ENCODE measurements around the gene CACNA1C.

CACNA1C gene

DNA sequence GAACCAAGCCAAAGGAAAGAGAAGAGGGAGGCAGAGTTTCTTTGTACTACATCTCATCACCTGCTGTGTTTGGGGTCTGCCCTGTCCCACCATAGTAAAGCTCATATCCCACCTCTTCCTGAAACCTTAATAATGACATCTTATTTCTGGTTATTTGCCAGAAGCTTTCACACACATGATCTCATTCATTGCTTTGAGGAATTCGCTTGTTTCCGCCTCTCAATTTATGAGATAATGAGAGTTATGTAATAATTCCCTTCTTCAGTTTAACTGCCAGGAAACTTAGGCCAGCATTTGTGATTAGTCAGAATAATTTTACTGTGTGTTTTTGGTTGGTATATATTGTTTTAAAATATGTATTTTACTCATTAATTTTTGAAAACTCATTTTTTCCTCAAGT is 205.2 kb downstream of the CACNA1C start:
- DNase-seq (ENCODE audit: low read depth), result no peak

DNA sequence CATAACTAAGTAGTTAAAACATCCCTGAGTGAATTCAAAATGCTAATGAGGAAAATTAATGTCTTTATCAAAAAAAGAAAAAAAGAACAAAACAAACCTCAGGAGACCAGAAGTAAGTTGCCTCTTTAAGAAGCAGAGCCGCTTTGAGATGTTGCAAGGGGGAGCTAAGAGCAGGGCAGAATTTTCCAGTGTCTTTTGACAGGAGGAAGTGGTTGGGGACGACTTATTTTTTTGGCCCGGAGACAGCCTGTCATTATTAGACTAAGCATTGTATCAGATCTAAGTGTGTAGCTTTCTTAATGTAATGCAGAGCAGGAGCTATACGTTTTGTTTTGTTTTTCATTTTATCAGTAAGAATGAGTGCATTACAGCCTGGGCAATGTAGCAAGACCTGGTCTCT is 206.6 kb downstream of the CACNA1C start:
- DNase-seq (ENCODE audit: low read depth), result no peak

DNA sequence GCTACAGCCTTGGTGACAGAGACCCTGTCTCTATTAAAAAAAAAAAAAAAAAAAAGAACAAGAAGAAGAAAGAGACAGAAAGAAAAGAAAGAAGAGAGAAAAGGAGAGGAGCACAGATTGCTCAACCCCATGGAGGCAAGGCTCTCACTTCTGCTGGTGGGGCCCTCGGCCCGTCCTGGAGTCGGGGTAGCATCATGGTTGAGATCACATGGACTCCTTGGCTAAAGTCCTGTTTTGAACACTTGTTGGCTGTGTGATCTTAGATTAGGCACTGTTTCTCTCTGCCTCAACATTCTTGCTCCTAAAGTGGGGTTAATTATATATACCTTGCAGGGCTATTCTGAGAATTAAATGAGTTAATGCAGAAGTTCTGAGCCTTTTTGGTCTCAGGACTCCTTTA is 207.7 kb downstream of the CACNA1C start:
- DNase-seq (ENCODE audit: low read depth), result no peak

DNA sequence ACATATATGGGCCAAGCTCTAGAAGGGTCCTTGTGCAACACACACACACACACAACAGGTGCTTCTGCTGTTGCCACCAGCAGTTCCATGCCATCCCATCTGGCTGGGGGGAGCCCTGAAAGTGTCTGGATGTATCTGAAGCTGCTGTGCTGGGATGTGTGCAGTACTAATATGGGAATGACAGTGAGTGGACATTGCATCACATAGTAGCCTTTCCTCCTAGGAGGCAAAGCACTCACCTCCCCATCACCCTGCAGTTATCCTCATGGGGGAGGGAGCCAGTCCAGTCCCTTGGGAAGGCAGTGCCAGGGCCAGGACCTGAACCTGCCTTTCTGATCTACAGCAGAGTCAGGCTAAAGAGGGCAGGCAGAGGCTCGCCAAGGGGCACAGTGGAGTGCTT is 208.9 kb downstream of the CACNA1C start:
- DNase-seq (ENCODE audit: low read depth), result no peak

DNA sequence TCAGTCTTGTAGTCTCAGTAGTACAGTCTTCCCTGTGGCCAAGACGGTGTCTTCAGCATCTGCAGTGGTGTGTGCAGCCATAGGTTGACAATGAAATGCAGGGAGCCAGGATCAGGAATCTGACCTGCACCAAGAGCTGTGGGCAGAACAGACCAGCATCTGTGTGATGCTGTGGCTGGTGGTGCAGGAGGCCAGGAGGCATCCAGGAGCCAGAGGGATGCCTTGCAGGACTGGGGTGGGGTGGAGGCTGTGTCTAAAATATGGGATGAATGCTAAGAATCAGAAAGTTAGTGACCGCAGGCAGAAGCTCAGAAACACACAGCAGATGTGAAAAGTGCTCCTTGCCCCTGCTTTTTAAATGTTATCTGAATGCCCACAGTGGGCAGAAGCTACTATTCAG is 209.7 kb downstream of the CACNA1C start:
- no peak for DNase-seq (ENCODE audit: low read depth)

DNA sequence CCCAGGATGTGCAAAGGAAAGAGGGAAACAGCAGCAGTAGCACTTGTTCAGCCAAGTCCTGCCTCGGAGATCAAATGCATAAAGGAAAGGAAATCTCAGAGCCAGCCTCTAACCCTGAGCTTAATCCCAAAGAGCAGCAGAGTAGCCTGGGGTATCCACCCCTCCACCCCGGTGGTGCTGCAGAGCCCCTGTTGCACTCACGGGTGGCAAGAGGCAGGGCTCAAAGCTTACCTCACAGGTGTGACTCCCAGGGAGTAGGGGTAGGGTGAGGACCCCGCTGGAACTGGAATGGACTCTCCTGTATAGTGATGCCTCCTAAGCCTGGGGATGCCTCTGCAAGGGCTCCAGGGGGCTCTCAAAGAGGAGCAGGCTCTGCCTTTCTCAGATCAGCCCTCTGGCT is 211.1 kb downstream of the CACNA1C start:
- no peak for DNase-seq (ENCODE audit: low read depth)

DNA sequence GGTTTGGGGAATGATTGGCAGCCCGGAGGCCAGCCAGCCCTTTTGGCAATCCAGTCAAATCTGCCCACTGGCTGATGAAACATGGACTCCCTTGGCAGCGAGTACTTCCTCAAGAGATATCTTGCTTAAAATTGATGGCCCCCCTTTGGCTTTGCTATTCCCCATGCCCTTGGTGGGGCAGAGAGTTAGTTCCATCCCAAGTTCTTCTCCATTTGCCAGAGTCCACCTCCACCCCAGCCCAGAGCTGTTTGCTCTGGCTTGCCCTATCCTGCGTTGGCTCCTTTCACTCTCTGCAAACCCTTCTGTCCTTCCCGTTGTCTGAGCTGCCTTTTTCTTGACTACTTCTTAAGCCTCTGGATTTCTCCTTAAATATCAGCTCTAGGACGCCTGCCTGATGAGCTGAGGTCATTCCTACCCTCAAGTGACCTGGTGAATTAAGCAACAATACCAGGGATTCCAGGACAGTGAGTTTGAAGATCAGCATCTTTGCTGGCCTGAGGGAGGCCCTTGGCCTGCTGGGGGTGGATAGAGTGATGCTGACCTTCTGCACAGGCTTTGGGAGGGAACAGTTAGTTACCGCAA is 212.0 kb downstream of the CACNA1C start:
- DNase-seq (ENCODE audit: low read depth), result no peak

DNA sequence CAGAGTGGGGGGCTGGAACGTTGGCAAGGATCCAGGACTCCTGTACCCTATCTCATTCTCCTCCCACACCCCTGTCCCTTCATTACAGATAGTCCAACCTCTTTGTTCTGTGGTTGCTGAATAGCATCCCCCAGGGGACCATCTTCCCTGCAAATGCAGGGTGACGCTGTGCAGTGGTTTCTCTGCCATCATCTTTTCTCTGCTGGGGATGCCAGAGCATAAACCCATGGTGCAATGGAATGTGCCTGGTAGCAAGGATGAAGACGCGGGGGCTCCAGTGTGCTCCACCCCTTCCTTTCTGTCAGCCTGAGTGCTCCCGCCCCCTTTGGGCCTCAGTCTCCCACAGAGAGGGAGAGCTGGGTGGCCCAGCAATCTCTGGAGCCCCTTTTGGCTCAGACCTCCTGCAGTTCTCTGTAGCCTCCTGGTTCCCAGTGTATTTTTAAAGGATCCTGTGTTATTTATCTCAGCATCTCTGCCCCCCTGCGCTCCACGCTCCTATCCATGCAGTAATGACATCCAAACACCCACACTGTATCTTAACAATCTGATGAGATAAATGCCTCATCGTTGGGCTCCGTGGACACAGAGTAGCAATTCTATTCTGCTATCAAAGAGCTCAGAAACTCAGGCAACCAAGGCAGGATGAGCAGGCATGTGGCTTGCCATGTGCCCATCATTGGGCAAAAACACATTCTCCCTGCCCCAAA is 212.8 kb downstream of the CACNA1C start:
- no peak for DNase-seq (ENCODE audit: low read depth)

DNA sequence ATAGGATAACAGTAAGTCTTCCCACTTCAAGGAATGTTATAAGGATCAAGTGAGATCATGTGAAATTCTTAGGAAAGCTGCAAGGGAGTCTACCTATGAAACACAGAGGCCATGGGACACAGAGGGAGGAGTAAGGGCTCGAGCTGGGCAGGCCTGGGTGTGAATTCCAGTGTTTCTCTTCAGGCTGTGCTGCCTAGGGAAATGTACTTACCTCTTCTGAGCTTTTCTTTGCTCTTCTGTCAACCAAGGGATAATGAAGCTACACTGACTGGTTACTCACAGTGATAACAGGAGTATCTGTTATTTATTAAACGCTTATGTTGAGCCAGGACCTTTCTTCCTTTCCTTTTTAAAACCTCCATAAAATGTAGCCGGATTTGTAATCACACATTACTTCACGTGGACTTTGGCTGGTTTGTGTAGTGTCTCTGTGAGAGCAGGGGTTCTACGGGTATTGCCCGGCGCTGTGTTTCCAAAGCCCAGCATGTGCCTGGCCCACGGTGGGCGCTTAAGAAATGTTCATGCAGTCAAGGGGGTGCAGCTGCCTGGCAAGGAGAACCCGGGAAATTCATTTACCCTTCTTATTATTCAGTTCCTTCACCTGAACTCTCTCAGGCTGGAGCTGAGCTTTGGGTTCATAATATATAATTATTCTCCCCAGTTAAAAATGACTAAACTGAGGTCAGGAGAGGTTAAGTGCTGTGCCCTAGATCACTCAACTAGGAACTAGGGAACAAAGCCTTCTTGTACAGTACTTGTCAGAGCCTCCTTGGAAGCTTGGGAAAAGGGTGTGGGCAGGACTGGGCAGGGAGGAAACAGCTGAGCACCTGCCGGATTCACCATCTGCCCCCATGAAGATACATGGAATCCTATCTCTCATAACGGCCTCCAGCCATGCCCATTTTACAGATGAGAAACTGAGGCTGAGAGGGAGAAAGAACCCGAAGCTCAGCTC is 214.2 kb downstream of the CACNA1C start:
- no peak for DNase-seq (ENCODE audit: low read depth)

DNA sequence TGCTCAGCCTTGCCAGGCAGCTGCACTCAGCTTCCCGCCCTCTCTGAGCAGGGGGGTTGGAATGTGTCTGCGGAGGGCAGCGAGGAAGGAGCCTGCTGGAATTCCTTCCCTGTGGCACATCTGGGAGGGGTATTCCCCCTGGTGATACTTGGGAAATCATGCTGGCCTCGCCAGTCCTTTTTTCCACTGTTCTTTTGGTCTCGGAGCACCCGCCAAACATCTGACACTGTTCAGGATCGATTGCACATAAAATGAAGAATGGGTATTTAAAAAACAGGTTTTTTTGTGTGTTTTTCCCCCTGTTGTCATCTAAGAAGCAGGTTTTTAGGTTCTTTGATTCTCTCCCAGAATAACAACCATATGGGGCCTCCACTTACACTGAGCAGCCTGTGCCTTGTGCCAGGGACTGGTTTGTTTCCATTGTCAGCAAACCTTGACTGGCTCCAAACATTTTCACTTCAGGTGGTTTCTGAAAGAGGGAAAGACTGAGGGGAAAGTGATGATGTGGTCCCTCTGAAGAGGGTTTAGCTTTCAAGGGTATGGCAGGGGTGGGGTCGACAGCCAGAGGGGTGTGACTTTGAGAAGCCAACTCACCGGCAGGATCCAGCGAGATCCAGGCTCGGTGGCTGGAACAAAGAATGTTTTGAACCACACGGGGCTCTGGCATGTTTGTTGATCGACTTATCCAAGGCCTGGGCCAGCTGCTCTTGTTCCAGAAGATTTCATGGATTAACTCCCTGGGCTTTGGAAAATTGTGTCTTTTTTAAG is 215.1 kb downstream of the CACNA1C start:
- DNase-seq (ENCODE audit: low read depth), result no peak

DNA sequence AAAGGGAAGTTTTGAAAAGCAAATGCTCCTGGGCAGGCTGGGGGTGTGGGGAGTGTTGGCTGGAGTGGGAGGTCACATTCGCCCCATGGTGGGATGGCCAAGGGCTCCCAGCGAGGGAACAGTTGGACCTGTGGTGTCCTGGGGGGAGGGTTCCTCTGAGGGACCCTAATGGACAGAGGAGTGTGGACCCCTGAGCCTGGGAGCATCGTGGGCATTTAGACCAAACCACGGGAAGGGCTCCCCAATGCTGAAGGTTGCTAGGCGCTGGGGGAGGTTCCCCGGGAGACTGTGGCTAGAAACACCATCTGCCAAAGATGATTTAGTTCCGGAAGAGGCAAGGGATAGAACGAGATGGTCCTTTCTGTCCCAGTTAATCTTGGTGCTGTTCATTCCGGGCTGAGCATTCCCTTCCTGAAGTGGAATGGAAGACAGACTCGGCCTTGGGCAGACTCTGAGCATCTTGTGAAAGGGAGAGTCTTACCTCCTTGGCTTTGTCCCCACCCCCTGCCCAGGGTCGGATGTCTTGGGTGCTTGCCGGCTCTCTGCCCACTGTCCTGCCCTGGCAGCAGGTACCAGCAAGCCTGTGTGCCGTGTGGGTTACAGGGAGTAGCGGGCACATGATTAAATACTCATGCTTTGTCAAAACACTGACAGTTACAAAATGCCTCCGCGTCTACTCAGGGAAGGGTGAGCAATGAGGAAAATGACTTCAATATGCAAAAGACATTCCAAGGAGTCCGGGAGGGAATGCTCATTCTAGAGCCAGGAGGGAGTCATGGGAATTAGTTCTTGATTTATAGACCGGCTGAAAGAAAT is 215.9 kb downstream of the CACNA1C start:
- no peak for DNase-seq (ENCODE audit: low read depth)

DNA sequence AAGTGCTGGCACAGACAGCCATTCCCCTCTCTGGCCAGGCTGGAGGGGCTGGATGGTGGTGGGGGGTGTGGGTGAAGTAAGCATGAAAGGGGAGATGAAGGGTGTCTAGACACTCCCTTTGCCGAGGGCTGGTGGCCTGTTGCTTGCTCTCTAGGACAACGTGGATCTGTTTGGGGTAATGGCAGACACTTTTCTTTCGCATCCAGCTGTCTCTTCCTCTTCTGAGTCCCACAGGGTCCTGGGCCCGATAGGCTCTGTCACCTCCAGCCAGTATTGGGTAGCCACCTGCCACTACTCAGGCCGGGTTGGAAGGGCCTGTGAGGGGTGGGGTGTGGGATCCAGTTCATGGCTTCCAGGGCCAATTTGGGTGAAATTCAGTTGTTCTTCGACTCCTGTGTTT is 218.1 kb downstream of the CACNA1C start:
- DNase-seq (ENCODE audit: low read depth), result no peak

DNA sequence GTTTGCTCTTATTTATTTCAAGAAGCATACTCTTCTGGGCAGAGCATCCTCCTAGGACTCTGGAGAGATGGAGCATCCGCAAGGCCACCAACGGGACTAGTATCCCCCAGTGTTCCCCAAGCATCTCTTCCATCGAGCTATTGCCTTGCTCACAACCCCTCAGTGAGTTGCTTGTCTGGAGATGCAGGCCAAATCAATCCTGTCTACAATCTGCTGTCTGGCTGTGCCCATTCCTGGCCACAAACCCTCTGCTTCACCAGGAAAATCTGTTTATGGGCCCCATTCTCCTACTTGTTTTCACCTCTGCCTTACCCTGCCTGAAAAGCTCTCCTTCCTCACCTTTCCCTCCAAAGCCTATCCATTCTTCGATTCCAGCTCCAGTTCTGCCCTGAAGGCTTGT is 219.2 kb downstream of the CACNA1C start:
- DNase-seq (ENCODE audit: low read depth), result no peak

DNA sequence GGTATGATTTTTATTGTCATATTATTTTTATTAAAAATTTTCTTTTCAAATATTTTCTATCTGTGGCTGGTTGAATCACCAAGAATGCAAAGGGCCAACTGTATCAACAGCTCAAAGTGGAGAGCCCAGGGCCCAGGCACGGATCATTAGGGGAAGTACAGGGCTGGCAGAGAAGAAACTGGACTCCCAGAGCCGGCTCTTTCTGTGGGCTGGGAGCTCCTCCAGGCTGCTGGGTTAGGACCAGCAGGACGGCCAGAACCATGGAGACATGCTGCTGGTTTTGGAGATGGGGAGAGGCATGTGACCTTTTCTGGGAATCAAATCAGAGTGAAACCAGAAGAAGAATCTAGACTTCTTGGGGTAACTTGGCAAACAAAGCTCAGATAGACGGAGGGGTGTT is 220.5 kb downstream of the CACNA1C start:
- no peak for DNase-seq (ENCODE audit: low read depth)

DNA sequence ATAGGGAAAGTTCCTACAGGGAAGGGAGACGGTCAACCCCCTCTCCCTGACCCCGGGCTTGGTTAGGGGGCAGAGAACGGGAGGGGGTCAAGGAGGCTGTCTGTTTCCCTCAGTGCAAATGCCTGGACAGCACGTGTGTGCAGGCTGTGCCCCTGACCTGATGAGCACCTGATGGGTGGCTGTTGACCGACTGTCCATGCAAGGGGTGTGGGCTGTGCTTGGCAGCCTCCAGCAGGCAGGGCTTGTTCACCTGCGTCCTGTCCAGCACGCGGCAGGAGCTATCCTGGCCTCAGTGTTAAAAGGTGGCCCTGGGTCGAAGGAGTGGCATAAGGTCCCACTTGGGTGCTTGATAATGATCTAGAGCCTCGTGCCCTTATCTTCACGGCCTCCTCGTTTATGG is 221.0 kb downstream of the CACNA1C start:
- DNase-seq (ENCODE audit: low read depth), result no peak

DNA sequence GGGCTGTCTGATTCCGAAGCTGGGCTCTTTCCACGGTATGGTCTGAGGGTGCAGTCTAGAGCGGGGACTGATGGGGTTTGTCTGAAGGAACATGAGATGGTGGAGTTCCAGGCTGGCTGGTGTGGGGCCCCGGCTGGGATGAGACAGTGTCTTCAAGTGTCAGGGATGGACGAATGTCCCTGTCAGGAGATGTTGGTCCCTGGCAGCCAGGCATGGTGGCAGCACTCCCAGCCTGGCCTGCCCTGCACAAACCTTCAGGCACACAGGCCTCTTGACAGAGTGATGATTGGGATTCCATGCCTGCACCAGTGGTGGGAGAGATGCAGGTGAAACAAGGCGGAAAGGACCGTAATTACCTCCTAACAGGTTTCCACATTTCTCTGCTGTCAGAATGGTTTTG is 221.9 kb downstream of the CACNA1C start:
- no peak for DNase-seq (ENCODE audit: low read depth)

DNA sequence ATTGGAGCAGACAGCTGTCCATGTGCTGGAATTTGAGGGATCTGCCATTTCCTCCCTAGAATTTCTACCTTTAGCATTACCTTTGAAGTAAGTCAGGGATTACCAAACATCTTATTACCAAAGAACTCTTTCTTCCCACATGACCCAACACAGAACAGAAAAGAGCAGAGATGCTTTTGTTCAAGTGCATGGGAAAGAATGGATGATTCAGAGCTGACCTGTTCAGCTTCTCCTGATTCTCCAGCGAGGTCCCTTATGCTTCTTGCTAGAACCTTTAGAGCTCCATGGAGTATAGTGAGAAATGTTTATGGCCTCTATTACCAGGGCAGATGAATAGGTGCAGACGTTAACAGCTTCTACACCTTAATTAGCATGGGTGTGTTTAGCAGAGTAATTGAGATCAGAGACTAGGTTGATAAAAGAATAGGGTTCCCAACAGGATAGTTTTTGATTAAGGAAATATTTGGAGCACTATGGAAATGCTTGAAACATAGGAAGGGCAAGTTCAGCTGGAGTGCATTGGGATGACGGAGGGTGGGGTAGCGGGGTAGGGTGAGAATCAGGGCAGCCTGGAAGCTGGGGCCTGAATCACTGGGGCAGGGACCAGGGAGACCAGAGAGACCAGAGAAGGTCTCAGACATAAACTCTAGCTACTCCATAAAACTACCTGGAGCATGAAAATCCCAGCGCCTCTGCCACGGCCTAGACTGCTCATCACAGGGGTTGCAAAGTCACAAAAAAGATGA is 223.7 kb downstream of the CACNA1C start:
- no peak for DNase-seq (ENCODE audit: low read depth)

DNA sequence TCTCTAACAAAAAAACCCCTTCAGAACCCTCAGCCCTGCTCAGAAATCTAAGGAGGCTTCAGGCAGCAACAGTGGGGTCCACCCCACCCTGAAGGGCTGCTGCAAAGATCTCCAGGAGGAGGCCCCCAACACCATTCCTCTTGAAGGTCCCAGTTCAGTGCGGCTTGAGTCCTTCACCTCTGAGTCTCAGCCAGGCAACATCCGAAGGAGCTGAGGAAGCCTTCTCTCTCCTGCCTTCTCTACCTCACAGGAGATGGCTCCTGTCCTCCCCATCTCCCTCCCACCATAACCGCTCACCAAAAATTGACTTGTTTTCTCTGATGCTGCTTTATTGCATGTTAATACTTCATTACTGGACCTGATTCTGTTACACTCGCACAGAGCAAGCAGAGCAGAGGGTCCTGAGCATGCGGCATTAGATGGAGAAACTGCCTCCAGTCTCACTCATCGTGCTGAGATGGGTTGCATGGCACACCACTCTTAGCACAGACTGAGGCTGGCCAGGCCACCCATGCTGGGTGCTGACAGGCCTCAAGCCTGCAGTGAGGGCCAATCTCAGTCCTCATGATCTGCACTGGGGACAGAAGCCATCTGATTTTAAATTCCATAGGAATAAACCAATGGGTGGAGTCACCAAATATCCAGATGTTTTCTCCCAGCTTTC is 224.8 kb downstream of the CACNA1C start:
- DNase-seq (ENCODE audit: low read depth), result no peak

DNA sequence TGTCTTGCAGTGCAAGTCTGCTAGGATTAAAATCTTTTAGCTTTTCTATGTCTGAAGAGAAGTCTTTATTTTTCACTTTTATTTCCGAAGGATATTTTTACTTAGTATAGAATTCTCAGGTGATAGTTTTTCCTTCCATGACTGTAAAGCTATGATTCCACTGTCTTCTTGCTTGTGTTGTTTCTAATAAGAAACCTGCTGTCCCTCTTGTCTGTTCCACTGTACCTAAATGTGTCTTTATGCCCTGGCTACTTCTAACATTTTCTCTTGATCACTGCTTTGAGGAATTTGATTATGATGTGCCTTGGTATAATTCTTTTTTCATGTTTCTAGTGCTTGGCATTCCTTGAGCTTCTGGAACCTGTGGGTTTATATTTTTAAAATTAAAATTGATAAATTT is 228.7 kb downstream of the CACNA1C start:
- DNase-seq (ENCODE audit: low read depth), result no peak

DNA sequence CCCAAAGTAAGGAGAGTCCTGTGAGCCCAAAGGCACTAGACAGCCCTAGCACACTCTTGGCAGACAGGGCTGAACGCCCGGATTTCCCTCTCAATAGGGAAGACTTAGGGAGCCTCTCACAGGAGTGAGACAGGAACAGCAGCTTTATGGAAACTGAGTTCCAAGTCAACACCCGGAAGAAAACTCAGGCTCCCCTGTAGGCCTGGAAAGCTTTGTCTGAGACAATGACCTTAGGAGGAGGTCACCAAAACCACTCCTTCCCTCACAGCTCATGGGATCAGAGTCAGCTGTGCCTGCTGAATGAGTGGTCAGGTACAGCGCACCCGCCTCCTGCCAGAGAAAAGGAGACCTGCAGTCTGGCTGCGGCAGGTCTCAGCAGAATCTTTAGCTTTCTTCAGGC is 229.5 kb downstream of the CACNA1C start:
- no peak for DNase-seq (ENCODE audit: low read depth)
